Esophagus muscularis mucosa (tissue), 2 donors: Measurements from ENCODE around the gene PFN3.

ENCODE experiments used
- EP300 ChIP-seq: sonication (generic); formaldehyde crosslinking; IDR thresholded peaks from one replicate; pipeline ENCODE4 v1.6.1; 2017; ENCODE audit warnings: antibody characterized with exemption
- POLR2A ChIP-seq: fragments of 450-650 bp; IDR thresholded peaks from one replicate; pipeline ENCODE4 v1.6.1; 2017; ENCODE audit warnings: antibody characterized with exemption, moderate library complexity, mild to moderate bottlenecking, low read depth

DNA sequence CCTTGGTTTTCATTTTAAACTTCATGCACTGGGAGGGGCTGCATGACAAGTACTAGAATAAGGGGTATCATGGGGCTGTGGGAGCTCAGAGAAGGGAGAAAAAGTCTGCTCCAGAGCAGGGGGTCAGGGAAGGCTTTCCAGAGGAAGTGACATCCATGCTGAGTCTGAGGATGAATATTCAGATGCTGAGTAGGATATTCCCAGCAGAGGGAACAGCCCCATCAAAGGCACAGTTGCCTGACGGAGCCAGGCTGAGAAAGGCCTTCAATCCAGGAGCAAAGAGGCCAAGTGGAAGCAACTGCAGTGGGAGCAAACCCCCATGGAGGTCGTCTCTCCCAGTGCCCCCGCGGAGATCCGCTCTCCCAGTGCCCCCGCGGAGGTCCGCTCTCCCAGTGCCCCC lies 4.4 kb downstream of the PFN3 start:
- TF ChIP-seq POLR2A = no peak
- TF ChIP-seq EP300 = no peak
